HEK293 (cell line): ENCODE measurements around the gene MED25.

ENCODE experiments used
- GFI1B ChIP-seq: fragments of 450-650 bp; formaldehyde crosslinking; IDR thresholded peaks from 2 replicates; pipeline ENCODE4 v1.5.1; 2016; ENCODE audit warnings: missing biosample characterization, missing genetic modification characterization
- GLI2 ChIP-seq: fragments of 450-650 bp; formaldehyde crosslinking; IDR thresholded peaks from 2 replicates; pipeline ENCODE4; 2017; ENCODE audit warnings: missing biosample characterization, missing genetic modification characterization, low read depth, borderline replicate concordance
- KLF7 ChIP-seq: fragments of 450-650 bp; formaldehyde crosslinking; IDR thresholded peaks from 2 replicates; pipeline ENCODE4 v1.5.1; 2016; ENCODE audit warnings: missing biosample characterization, missing genetic modification characterization, borderline replicate concordance
- SALL2 ChIP-seq: fragments of 450-650 bp; formaldehyde crosslinking; IDR thresholded peaks from 2 replicates; pipeline ENCODE4 v1.5.0; 2017; ENCODE audit warnings: missing biosample characterization, mild to moderate bottlenecking, missing genetic modification characterization, borderline replicate concordance
- TSHZ1 ChIP-seq: fragments of 450-650 bp; formaldehyde crosslinking; IDR thresholded peaks from 2 replicates; pipeline ENCODE4 v1.5.1; 2016; ENCODE audit warnings: missing biosample characterization, missing genetic modification characterization, borderline replicate concordance
- WT1 ChIP-seq: fragments of 450-650 bp; formaldehyde crosslinking; IDR thresholded peaks from 2 replicates; pipeline ENCODE4 v1.5.1; 2016; ENCODE audit warnings: missing biosample characterization, missing genetic modification characterization
- ZBTB21 ChIP-seq: fragments of 450-650 bp; formaldehyde crosslinking; IDR thresholded peaks from 2 replicates; pipeline ENCODE4 v1.5.1; 2017; ENCODE audit warnings: missing biosample characterization, missing genetic modification characterization
- ZBTB26 ChIP-seq: fragments of 450-650 bp; formaldehyde crosslinking; optimal IDR thresholded peaks from 2 replicates; pipeline ENCODE3; 2016; ENCODE audit warnings: missing biosample characterization, mild to moderate bottlenecking, missing genetic modification characterization
- ZBTB44 ChIP-seq: fragments of 450-650 bp; IDR thresholded peaks from 2 replicates; pipeline ENCODE4 v1.5.1; 2018; ENCODE audit warnings: missing biosample characterization, mild to moderate bottlenecking, missing genetic modification characterization
- ZFP3 ChIP-seq: fragments of 450-650 bp; formaldehyde crosslinking; IDR thresholded peaks from 2 replicates; pipeline ENCODE4 v1.5.1; 2016; ENCODE audit warnings: low read depth, missing biosample characterization, missing genetic modification characterization
- ZIC2 ChIP-seq: fragments of 450-650 bp; formaldehyde crosslinking; IDR thresholded peaks from 2 replicates; pipeline ENCODE4 v1.5.1; 2016; ENCODE audit warnings: missing biosample characterization, missing genetic modification characterization
- ZNF169 ChIP-seq: fragments of 450-650 bp; formaldehyde crosslinking; IDR thresholded peaks from 2 replicates; pipeline ENCODE4 v1.5.1; 2016; ENCODE audit warnings: missing biosample characterization, missing genetic modification characterization
- ZNF324 ChIP-seq: fragments of 450-650 bp; formaldehyde crosslinking; IDR thresholded peaks from 2 replicates; pipeline ENCODE4 v1.5.1; 2016; ENCODE audit warnings: missing biosample characterization, missing genetic modification characterization
- ZNF394 ChIP-seq: fragments of 450-650 bp; formaldehyde crosslinking; IDR thresholded peaks from 2 replicates; pipeline ENCODE4 v1.5.1; 2016; ENCODE audit warnings: missing biosample characterization, missing genetic modification characterization, mild to moderate bottlenecking, moderate library complexity, borderline replicate concordance
- ZNF433 ChIP-seq: fragments of 450-650 bp; formaldehyde crosslinking; IDR thresholded peaks from 2 replicates; pipeline ENCODE4 v1.5.1; 2016; ENCODE audit warnings: missing biosample characterization, missing genetic modification characterization, low read depth
- ZNF501 ChIP-seq: fragments of 450-650 bp; formaldehyde crosslinking; IDR thresholded peaks from 2 replicates; pipeline ENCODE4 v1.5.1; 2016; ENCODE audit warnings: missing biosample characterization, missing genetic modification characterization
- ZNF510 ChIP-seq: fragments of 450-650 bp; formaldehyde crosslinking; IDR thresholded peaks from 2 replicates; pipeline ENCODE4 v1.5.1; 2018; ENCODE audit warnings: mild to moderate bottlenecking, missing genetic modification characterization, missing biosample characterization; ENCODE audit not compliant: insufficient replicate concordance
- ZNF558 ChIP-seq: fragments of 450-650 bp; formaldehyde crosslinking; IDR thresholded peaks from 2 replicates; pipeline ENCODE4 v1.5.1; 2016; ENCODE audit warnings: missing biosample characterization, missing genetic modification characterization
- ZNF654 ChIP-seq: fragments of 450-650 bp; formaldehyde crosslinking; IDR thresholded peaks from 2 replicates; pipeline ENCODE4 v1.5.1; 2016; ENCODE audit warnings: low read depth, missing biosample characterization, missing genetic modification characterization
- ZNF658 ChIP-seq: fragments of 450-650 bp; formaldehyde crosslinking; IDR thresholded peaks from 2 replicates; pipeline ENCODE4; 2016; ENCODE audit warnings: missing biosample characterization, missing genetic modification characterization
- ZNF707 ChIP-seq: fragments of 450-650 bp; formaldehyde crosslinking; IDR thresholded peaks from 2 replicates; pipeline ENCODE4 v1.5.1; 2016; ENCODE audit warnings: missing biosample characterization, missing genetic modification characterization
- ZXDB ChIP-seq: fragments of 450-650 bp; formaldehyde crosslinking; IDR thresholded peaks from 2 replicates; pipeline ENCODE4 v1.5.1; 2016; ENCODE audit warnings: missing biosample characterization, missing genetic modification characterization
- TF ChIP-seq, protein P1 (sequence below): fragments of 450-650 bp; formaldehyde crosslinking; IDR thresholded peaks from 2 replicates; pipeline ENCODE4 v1.5.1; 2016; ENCODE audit warnings: missing biosample characterization, missing genetic modification characterization, low read depth
- TF ChIP-seq, protein P2 (sequence below): fragments of 450-650 bp; formaldehyde crosslinking; IDR thresholded peaks from 2 replicates; pipeline ENCODE4 v1.5.1; 2016; ENCODE audit warnings: missing biosample characterization, missing genetic modification characterization

The MED25 gene

DNA sequence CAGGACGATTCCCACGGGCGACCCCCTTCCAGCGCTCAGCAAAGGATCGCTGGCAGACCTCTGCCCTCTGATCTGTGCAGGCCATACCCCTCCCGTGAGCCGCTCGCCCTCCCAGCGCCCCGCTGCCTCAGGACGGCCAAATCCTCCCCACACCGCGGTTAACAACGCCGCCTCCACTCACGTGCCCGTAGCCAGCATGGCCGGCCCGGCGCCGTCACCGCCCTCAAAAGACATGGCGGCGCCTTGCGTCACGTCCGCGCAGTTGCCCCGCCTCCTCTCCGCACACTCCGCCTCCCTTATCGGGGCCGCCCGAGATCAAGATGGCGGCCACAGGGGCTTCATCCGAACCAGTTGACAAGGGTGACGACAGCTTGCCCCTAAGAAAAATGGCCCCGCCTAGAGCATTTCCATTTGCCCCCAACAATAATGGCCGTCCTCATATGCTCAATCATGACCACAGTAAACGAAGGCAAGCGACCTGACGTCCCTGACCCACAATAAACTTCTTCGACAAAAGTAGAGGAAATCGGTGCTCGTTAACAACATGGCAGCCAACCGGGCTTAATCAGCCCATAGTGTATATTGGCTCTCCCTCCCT lies 58.4 kb downstream of the MED25 start (continued):
- TF ChIP-seq, protein P1, sequence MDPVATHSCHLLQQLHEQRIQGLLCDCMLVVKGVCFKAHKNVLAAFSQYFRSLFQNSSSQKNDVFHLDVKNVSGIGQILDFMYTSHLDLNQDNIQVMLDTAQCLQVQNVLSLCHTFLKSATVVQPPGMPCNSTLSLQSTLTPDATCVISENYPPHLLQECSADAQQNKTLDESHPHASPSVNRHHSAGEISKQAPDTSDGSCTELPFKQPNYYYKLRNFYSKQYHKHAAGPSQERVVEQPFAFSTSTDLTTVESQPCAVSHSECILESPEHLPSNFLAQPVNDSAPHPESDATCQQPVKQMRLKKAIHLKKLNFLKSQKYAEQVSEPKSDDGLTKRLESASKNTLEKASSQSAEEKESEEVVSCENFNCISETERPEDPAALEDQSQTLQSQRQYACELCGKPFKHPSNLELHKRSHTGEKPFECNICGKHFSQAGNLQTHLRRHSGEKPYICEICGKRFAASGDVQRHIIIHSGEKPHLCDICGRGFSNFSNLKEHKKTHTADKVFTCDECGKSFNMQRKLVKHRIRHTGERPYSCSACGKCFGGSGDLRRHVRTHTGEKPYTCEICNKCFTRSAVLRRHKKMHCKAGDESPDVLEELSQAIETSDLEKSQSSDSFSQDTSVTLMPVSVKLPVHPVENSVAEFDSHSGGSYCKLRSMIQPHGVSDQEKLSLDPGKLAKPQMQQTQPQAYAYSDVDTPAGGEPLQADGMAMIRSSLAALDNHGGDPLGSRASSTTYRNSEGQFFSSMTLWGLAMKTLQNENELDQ, result no peak
- TF ChIP-seq ZIC2, result no peak
- no peak for TF ChIP-seq ZFP3 (tag by site-specific recombination)
- peak; percentile 81 for TF ChIP-seq ZBTB21 (tag by site-specific recombination)
- TF ChIP-seq ZBTB26 (tag by site-specific recombination), result peak; percentile 28
- TF ChIP-seq SALL2 (tag by site-specific recombination), result no peak
- TF ChIP-seq ZNF433, result no peak
- TF ChIP-seq GLI2 (tag by site-specific recombination), result no peak
- peak; percentile 61; the same call in 1 of the 2 replicates for TF ChIP-seq ZNF324 (tag by site-specific recombination)
- TF ChIP-seq, protein P2, sequence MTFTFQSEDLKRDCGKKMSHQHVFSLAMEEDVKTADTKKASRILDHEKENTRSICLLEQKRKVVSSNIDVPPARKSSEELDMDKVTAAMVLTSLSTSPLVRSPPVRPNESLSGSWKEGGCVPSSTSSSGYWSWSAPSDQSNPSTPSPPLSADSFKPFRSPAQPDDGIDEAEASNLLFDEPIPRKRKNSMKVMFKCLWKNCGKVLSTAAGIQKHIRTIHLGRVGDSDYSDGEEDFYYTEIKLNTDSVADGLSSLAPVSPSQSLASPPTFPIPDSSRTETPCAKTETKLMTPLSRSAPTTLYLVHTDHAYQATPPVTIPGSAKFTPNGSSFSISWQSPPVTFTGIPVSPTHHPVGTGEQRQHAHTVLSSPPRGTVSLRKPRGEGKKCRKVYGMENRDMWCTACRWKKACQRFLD (tag by site-specific recombination), result no peak
- TF ChIP-seq ZNF654 (tag by site-specific recombination), result no peak
- 0 out of 2 replicates have a peak, but pooled peaks have one; percentile 11 for TF ChIP-seq KLF7 (tag by site-specific recombination)
- TF ChIP-seq WT1 (tag by site-specific recombination), result no peak
- TF ChIP-seq ZNF558 (tag by site-specific recombination), result no peak
- peak; percentile 24; the same call in 1 of the 2 replicates for TF ChIP-seq ZNF394 (tag by site-specific recombination)
- no peak; the same call in 1 of the 2 replicates for TF ChIP-seq ZNF501 (tag by site-specific recombination)
- TF ChIP-seq ZNF658, result no peak
- no peak for TF ChIP-seq ZNF169
- no peak for TF ChIP-seq ZNF510 (tag by site-specific recombination)
- TF ChIP-seq ZBTB44 (tag by site-specific recombination), result no peak
- TF ChIP-seq TSHZ1, result no peak
- TF ChIP-seq GFI1B (tag by site-specific recombination), result no peak
- no peak for TF ChIP-seq ZNF707
- TF ChIP-seq ZXDB (tag by site-specific recombination), result no peak; the same call in 1 of the 2 replicates
